ENCODE data around the gene TRIB2. TPM values are rescaled to one million over a fixed set of nuclear protein-coding genes. Genes with fewer than 3 reads are reported as not detected.

The TRIB2 gene
- total RNA-seq, 4 donors from 2014 or later = 12.6 to 18.5 (median 15.9) TPM

DNA sequence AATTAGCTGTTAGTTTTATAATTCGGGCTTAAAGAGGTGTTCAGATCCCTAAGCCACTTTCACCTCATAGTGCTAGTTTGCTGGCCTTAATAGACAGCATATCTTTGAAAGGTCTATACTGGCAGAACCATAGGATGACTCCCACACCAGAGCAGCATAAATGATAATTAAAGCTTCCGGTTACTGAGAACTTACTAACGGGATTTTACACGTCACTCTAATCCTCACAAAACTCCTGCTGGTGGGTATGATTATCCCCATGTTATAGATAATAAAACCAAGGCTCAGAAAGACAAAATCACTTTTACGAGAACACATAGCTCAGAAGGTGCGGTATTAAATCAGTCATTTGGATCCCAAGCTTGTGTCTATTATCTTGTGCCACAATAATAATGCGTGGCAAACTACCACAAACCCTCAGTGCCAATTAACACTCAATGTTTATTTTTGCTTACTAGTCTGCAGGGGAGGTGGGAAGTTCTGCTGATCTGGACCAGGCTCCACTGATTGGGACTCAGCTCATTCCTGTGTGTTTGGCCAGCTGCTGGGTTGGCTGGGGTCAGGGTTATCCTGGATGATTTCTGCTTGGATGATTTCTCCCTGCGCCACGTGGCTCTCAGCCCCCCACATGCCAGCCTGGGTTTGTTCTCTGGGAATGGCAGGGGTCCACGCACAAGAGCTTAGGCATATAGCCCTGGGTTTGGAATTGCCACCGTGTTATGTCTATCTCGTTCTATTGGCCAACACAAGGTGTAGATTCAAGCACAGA is 62.3 kb downstream of the TRIB2 start:
- Histone ChIP-seq H3K4me3 (no peak overlapping the region), H3K27ac (no peak overlapping the region), H3K27me3 (no peaks in the 10 kb centered on the region), H3K9me3 (no peaks in the 10 kb centered on the region), H3K4me1 (no peaks in the 10 kb centered on the region), H3K36me3 (no peaks in the 10 kb centered on the region)
- ATAC-seq (no peak), DNase-seq (no peak)
- TF ChIP-seq, protein P1, sequence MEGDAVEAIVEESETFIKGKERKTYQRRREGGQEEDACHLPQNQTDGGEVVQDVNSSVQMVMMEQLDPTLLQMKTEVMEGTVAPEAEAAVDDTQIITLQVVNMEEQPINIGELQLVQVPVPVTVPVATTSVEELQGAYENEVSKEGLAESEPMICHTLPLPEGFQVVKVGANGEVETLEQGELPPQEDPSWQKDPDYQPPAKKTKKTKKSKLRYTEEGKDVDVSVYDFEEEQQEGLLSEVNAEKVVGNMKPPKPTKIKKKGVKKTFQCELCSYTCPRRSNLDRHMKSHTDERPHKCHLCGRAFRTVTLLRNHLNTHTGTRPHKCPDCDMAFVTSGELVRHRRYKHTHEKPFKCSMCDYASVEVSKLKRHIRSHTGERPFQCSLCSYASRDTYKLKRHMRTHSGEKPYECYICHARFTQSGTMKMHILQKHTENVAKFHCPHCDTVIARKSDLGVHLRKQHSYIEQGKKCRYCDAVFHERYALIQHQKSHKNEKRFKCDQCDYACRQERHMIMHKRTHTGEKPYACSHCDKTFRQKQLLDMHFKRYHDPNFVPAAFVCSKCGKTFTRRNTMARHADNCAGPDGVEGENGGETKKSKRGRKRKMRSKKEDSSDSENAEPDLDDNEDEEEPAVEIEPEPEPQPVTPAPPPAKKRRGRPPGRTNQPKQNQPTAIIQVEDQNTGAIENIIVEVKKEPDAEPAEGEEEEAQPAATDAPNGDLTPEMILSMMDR (IDR thresholded peaks at IDR 0.05 in 4 of 5, conservative IDR thresholded peaks at IDR 0.05 in 1 of 5) = no peak
- TF ChIP-seq POLR2A (IDR thresholded peaks at IDR 0.05) = no peak
- intact Hi-C loops (cut with DNase I; ENCODE audit: low total_unique reads) (no loop called here), in situ Hi-C loops (cut with MboI; ENCODE audit: low sequenced_read_pairs in 4 of 4) (no loop called here)

DNA sequence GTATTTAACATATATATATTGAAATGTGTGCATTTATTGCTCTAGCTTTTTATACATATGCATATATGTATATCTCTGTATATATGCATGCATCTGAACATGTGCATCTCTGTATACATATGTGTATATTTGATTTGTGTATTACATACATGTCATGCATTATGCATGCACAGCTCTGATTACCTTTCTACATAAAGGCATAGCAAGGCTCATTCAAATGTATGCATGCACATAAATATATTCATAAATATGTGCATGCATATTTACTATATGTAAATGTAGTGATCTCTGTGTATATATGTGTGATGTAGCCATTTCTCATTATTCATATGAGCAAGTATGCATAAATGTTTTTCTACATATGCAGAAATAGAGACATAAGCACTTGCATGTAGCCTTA is 64.6 kb downstream of the TRIB2 start:
- intact Hi-C loops (cut with DNase I; ENCODE audit: low total_unique reads) = no loop called here
- Histone ChIP-seq H3K4me3 (no peak overlapping the region), H3K27me3 (no peaks in the 10 kb centered on the region), H3K27ac (no peak overlapping the region), H3K9me3 (no peaks in the 10 kb centered on the region), H3K4me1 (no peaks in the 10 kb centered on the region), H3K36me3 (no peaks in the 10 kb centered on the region)
- no peak for TF ChIP-seq POLR2A (IDR thresholded peaks at IDR 0.05)
- TF ChIP-seq, protein P1 (IDR thresholded peaks at IDR 0.05 in 4 of 5, conservative IDR thresholded peaks at IDR 0.05 in 1 of 5) = no peak
- ATAC-seq (no peak), DNase-seq (no peak)
- in situ Hi-C loops (cut with MboI; ENCODE audit: low sequenced_read_pairs in 4 of 4) = no loop called here

DNA sequence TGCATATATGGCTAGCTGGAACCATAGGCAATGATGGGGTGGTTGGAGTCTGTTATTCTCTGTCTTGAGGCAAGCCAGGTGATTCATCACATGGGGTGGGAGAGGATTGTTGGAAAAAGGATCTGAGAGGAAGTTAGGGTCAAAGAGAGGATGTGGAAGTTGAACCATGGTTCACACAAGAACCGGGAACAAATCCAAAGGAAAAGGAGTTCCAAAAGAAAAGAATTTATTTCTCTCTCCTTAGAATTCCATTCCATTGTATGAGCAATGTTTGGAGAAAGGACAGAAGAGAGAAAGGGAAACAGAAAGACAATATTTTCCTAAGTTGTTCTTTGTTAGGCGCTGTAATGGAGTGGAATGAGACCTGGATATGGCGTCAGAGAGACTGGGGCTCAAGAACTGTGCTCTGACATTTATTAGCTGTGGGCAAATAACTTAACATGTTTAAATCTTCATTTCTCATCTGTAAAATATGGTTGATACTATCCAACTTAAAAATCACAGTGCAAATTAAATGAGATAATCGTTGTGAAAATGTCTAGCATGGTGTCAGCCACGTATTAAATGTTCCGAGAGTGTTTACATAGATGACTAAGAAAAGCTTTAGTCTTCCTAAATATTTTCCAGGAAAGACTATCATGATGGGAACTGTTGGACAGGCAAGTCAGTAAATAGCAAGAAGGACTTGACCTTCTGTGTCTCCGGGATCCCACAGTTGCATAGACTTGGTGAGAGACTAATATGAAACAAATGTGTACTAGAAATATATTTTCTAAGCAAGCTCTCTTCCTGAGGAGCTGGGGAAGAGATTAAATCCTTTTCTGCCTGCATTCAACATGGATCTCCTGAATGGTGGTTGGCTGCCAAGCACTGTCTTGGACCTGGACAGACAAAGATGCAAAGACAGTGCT is 71.4 kb downstream of the TRIB2 start:
- DNase-seq (no peak), ATAC-seq (peak; percentile 33 to 36)
- Histone ChIP-seq H3K27ac (peak overlapping the region; percentile 30 to 69 (median 49)), H3K36me3 (no peaks in the 10 kb centered on the region), H3K4me3 (no peak overlapping the region), H3K9me3 (no peaks in the 10 kb centered on the region), H3K4me1 (no peaks in the 10 kb centered on the region), H3K27me3 (no peaks in the 10 kb centered on the region)
- in situ Hi-C loops (cut with MboI; ENCODE audit: low sequenced_read_pairs in 4 of 4) = no loop called here
- intact Hi-C loops (cut with DNase I; ENCODE audit: low total_unique reads) = no loop called here
- TF ChIP-seq, protein P1 (IDR thresholded peaks at IDR 0.05 in 4 of 5, conservative IDR thresholded peaks at IDR 0.05 in 1 of 5) = no peak
- TF ChIP-seq POLR2A (IDR thresholded peaks at IDR 0.05) = no peak

DNA sequence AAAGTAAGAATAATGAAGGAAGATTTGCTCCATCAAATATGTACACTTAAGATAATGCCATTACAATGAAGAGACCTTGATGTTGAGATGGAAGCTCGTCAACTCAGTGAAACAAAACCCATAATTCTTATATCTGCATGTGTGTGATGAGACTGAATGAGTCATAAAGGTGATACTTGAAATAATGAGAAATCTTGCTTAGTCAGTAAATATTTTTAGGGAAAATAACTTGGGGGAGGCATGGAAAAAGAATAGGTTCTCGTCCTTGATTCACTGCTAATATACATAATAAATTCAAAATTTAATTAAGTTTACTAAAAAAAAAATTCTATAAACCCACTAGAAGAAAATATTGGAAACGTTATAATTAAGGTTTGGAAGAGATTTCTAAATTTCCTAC is 75.2 kb downstream of the TRIB2 start:
- intact Hi-C loops (cut with DNase I; ENCODE audit: low total_unique reads) (no loop called here), in situ Hi-C loops (cut with MboI; ENCODE audit: low sequenced_read_pairs in 4 of 4) (no loop called here)
- Histone ChIP-seq H3K36me3 (no peaks in the 10 kb centered on the region), H3K9me3 (no peaks in the 10 kb centered on the region), H3K4me1 (peaks cover 0 to under 1% of the 10 kb centered on the region in 2 donors), H3K27ac (no peak overlapping the region), H3K4me3 (no peak overlapping the region), H3K27me3 (no peaks in the 10 kb centered on the region)
- no peak for ATAC-seq
- no peak for DNase-seq
- TF ChIP-seq, protein P1 (IDR thresholded peaks at IDR 0.05 in 4 of 5, conservative IDR thresholded peaks at IDR 0.05 in 1 of 5) = no peak
- TF ChIP-seq POLR2A (IDR thresholded peaks at IDR 0.05) = no peak

Small RNA genes within 50 kb of the gene (microRNA-seq; reads per million reads assigned to microRNA genes)
- gene MIR3125 (ENCODE audit: borderline replicate concordance in 2 of 2) = 0 to 1.2 reads per million in 2 donors
